ENCODE results near the gene CPA4. TPM values are rescaled to one million over a fixed set of nuclear protein-coding genes. Genes with fewer than 3 reads are reported as not detected.
"Not testable (repeated sequence)": the region's sequence is repeated elsewhere in the genome, so short reads cannot be mapped to it uniquely, and the experiment has no call there.

CPA4 gene, protein sequence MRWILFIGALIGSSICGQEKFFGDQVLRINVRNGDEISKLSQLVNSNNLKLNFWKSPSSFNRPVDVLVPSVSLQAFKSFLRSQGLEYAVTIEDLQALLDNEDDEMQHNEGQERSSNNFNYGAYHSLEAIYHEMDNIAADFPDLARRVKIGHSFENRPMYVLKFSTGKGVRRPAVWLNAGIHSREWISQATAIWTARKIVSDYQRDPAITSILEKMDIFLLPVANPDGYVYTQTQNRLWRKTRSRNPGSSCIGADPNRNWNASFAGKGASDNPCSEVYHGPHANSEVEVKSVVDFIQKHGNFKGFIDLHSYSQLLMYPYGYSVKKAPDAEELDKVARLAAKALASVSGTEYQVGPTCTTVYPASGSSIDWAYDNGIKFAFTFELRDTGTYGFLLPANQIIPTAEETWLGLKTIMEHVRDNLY
- total RNA-seq, result not detected

DNA sequence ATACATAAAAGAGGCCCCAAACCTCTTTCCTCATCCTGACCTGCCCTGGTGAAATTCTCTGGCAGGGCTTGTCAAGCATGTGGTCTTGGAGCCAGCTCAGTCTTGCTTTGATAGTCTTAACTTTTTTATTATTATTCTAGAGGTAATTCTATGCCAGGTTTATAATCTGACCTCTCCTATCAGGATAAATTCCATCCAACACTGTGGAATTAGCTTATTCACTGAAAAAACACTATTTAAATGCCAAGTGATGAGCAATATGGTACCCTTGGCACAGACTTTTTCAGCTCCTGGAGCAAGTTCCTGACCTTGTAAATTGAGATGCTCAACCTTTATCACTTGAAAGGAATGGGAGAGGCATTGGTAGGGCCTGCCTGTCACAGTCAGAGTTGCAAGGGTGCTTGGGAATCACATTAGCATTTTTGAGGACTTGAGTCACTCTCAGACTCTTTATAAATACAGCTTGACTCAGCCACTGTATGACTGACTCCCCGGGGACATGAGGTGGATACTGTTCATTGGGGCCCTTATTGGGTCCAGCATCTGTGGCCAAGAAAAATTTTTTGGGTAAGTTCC, at the start of gene CPA4:
CPA4 (plus strand) TSS at position 480 of the 576 bp plus-strand sequence; CDS start at position 500, 20 bp downstream.
- no peak within 1 kb of the TSS for H3K4me3 Mint-ChIP-seq
- no peaks in the 10 kb centered on the region for H3K36me3 Mint-ChIP-seq
- no peaks in the 10 kb centered on the region for H3K27me3 Mint-ChIP-seq
- H3K4me1 Mint-ChIP-seq, result no peaks in the 10 kb centered on the region
- H3K9me3 Mint-ChIP-seq, result peaks cover 6% of the 10 kb centered on the region
- no peak within 1 kb of the TSS for H3K27ac Mint-ChIP-seq
- DNase-seq, result no peak

DNA sequence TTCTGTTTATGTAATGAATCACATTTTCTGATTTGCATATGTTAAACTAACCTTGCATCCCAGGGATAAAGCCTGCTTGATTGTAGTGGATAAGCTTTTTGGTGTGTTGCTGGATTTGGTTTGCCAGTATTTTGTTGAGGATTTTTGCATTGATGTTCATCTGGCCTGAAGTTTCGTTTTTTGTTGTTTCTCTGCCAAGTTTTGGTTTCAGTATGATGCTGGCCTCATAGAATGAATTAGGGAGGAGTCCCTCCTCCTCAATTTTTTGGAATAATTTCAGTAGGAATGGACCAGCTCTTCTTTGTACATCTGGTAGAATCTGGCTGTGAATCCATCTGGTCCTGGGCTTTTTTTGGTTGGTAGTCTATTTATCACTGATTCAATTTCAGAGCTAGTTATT, 49.5 kb upstream of the CPA4 start:
- H3K36me3 Mint-ChIP-seq, H3K27ac Mint-ChIP-seq, DNase-seq, H3K4me3 Mint-ChIP-seq, H3K27me3 Mint-ChIP-seq: not testable (repeated sequence)
- peaks cover 16% of the 10 kb centered on the region for H3K9me3 Mint-ChIP-seq
- H3K4me1 Mint-ChIP-seq, result peaks cover 15% of the 10 kb centered on the region

DNA sequence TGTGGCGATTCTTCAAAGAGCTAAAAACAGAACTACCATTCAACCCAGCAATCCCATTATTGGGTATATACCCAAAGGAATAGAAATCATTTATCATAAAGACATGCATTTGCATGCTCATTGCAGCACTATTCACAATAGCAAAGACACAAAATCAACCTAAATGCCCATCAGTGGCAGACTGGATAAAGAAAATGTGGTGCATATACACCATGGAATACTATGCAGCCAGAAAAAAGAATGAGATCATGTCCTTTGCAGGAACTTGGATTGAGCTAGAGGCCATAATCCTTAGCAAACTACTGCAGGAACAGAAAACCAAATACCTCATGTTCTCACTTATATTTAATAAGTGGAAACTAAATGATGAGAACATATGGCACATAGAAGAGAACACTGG, 46.5 kb upstream of the CPA4 start:
- not testable (repeated sequence) for H3K27me3 Mint-ChIP-seq, DNase-seq, H3K36me3 Mint-ChIP-seq, H3K4me3 Mint-ChIP-seq, H3K27ac Mint-ChIP-seq
- Mint-ChIP-seq H3K9me3 (peaks cover 20% of the 10 kb centered on the region), H3K4me1 (peaks cover 15% of the 10 kb centered on the region)

DNA sequence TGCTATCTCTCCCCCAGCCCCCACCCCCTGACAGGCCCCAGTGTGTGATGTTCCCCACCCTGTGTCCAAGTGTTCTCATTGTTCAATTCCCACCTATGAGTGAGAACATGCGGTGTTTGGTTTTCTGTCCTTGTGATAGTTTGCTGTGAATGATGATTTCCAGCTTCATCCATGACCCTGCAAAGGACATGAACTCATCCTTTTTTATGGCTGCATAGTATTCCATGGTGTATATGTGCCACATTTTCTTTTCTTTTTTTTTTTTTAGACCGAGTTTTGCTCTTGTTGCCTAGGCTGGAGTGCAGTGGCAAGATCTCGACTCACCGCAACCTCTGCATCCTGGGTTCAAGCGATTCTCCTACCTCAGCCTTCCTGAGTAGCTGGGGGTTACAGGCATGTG, 44.1 kb upstream of the CPA4 start:
- H3K27ac Mint-ChIP-seq, H3K36me3 Mint-ChIP-seq, H3K4me1 Mint-ChIP-seq, H3K27me3 Mint-ChIP-seq, DNase-seq, H3K4me3 Mint-ChIP-seq: not testable (repeated sequence)
- peaks cover 33% of the 10 kb centered on the region for H3K9me3 Mint-ChIP-seq

DNA sequence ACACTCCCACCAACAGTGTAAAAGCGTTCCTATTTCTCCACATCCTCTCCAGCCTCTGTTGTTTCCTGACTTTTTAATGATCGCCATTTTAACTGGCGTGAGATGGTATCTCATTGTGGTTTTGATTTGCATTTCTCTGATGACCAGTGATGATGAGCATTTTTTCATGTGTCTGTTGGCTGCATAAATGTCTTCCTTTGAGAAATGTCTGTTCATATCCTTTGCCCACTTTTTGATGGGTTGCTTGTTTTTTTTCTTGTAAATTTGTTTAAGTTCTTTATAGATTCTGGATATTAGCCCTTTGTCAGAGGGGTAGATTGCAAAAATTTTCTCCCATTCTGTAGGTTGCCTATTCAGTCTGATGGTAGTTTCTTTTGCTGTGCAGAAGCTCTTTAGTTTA, 43.3 kb upstream of the CPA4 start:
- H3K27me3 Mint-ChIP-seq, H3K36me3 Mint-ChIP-seq, H3K4me3 Mint-ChIP-seq, H3K4me1 Mint-ChIP-seq, DNase-seq, H3K27ac Mint-ChIP-seq: not testable (repeated sequence)
- peaks cover 32% of the 10 kb centered on the region for H3K9me3 Mint-ChIP-seq

DNA sequence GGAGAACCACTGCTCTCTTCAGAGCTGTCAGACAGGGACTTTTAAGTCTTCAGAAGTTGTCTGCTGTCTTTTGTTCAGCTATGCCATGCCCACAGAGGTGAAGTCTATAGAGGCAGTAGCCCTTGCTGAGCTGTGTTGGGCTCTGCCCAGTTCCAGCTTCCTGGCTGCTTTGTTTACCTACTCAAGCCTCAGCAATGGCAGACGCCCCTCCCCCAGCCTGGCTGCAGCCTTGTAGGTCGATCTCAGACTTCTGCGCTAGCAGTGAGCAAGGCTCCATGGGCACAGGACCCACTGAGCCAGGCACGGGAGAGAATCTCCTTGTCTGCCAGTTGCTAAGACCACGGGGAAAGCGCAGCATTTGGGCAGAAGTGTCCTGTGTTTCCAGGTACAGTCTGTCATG, 38.4 kb upstream of the CPA4 start:
- Mint-ChIP-seq H3K9me3 (peaks cover 23% of the 10 kb centered on the region), H3K4me1 (no peaks in the 10 kb centered on the region), H3K4me3 (no peak overlapping the region), H3K36me3 (peaks cover 10% of the 10 kb centered on the region), H3K27ac (no peak overlapping the region), H3K27me3 (no peaks in the 10 kb centered on the region)
- no peak for DNase-seq

DNA sequence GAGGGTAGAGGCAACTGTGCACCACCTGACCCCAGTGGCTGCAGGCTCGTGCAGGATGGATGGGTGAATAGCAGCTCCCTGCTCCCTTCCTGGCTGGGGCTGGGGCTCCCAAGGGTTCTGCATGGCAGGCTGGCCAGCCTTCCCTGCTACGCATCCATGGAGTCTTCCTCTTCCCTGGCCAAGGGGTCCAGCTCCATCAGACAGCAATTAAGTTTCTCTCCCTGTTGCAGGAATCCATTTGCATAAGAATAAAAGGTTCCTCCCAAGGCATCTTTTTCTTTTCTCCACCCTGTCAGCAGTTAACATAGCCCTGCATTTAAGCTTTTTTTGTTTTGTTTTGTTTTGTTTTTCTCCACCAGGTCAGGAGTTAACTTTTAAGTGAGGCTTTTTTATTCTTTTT, 36.3 kb upstream of the CPA4 start:
- DNase-seq, result no peak
- Mint-ChIP-seq H3K4me1 (no peaks in the 10 kb centered on the region), H3K36me3 (peaks cover 10% of the 10 kb centered on the region), H3K4me3 (no peak overlapping the region), H3K27ac (no peak overlapping the region), H3K27me3 (no peaks in the 10 kb centered on the region), H3K9me3 (peaks cover 20% of the 10 kb centered on the region)

DNA sequence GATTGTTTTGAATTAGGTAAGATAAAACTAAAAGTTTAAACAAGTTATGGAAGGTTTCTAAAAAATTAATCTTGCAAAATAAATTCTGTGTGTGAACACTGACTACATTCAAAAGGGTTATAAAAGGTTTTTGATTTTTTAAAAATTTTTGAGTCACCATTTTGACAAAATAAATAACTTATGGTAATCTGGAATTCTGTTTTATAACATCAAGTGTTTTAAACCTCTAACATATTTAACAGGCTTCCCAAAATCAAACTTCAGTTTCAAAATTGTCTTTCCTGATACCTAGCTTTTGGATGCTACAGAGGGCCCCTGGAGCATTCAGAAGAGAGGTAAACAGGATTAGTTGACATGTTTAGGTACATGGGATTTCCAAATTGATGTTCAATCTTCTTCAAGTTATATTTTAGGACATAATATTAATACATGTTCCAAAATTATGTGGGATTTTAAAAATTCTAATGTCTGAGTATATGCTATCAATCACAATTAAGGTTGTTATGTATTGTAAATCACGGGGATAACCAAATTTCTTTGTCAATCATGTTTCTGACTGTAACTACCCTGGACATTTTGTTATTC, 34.4 kb upstream of the CPA4 start:
- no peaks in the 10 kb centered on the region for H3K4me1 Mint-ChIP-seq
- H3K27ac Mint-ChIP-seq, result no peak overlapping the region
- H3K4me3 Mint-ChIP-seq, result no peak overlapping the region
- DNase-seq, result no peak
- peaks cover 12% of the 10 kb centered on the region for H3K9me3 Mint-ChIP-seq
- peaks cover 6% of the 10 kb centered on the region for H3K36me3 Mint-ChIP-seq
- H3K27me3 Mint-ChIP-seq, result no peaks in the 10 kb centered on the region

DNA sequence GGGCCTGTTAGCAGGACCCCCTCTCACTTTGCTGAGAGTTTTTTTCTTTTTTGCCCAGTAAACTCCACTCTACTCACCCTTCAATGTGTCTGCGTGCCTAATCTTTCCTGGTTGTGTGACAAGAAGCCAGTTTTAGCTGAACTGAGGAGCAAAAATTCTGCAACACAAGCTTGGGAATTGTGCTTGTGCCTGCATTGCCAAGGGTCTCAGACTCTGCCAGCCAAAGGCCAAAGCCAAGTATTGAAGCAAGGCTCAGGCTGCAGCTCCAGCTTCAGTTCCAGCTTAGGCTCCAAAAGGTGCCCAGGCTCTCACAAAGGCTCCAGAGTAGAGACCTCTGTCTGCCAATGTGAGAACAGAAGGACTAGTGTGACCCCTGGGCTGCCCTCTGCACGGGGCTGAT, 30.5 kb upstream of the CPA4 start:
- DNase-seq, result no peak
- Mint-ChIP-seq H3K9me3 (peaks cover 6% of the 10 kb centered on the region), H3K27me3 (no peaks in the 10 kb centered on the region), H3K4me3 (no peak overlapping the region), H3K27ac (no peak overlapping the region), H3K4me1 (no peaks in the 10 kb centered on the region), H3K36me3 (peaks cover 2% of the 10 kb centered on the region)

DNA sequence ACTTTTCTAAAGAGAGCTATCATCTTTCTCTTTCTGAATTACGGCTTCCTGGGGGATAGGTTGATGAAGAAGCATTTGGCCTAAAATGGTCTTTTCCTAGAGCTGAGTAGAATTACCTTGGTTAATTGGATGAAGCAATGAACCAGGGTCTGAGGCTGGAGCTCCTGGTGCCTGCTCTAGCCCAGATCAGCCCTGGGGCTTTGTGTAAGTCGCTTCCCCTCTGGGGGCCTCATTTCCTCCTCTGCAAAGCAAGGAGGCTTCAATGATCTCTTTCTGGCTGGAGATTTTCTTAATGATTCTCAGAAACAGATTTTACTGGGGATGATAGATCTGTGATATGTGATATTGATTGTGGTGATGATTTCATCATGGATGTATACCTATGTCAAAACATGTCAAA, 29.8 kb upstream of the CPA4 start:
- no peak for DNase-seq
- no peaks in the 10 kb centered on the region for H3K27me3 Mint-ChIP-seq
- H3K4me1 Mint-ChIP-seq, result peaks cover 2% of the 10 kb centered on the region
- no peak overlapping the region for H3K27ac Mint-ChIP-seq
- H3K9me3 Mint-ChIP-seq, result peaks cover 6% of the 10 kb centered on the region
- H3K4me3 Mint-ChIP-seq, result no peak overlapping the region
- peaks cover 2% of the 10 kb centered on the region for H3K36me3 Mint-ChIP-seq

DNA sequence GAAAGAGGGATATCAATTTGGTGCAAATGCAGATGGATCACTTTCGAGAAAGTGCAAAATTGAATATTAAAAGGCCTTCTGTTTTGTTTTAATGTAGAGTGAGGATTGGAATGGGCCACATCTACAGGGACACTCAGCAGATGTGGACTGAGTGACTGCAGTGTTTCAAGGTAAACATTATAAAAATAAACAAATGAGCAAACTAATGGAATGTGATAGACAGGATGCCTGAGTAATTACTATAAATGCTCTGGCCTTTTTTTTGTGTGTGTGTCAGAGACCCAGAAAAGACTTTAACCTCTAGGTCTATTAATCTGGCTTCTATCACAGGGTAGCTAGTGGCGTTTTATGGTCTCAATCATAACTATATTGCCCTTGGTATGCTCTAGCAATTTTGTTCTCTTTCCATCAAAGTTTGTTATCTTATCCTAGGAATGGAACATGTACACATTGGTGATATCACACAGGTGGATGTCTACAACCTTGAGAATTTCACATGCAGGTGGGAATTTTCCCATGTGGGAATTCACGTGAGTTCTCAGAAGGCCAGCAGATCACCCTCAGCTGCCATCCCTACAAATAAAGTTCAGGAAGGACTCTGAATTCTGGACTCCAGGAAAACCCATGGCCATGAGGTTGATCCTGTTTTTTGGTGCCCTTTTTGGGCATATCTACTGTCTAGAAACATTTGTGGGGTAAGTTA, 26.6 kb upstream of the CPA4 start, which contains the start of gene CPA2:
CPA2 (plus strand) TSS at position 606 of the 703 bp plus-strand sequence; CDS start at position 625, 19 bp downstream.
- Mint-ChIP-seq H3K27ac (no peak within 1 kb of the TSS), H3K9me3 (peaks cover 2% of the 10 kb centered on the region), H3K36me3 (no peaks in the 10 kb centered on the region), H3K4me1 (peaks cover 2% of the 10 kb centered on the region), H3K4me3 (no peak within 1 kb of the TSS), H3K27me3 (no peaks in the 10 kb centered on the region)
- no peak for DNase-seq

DNA sequence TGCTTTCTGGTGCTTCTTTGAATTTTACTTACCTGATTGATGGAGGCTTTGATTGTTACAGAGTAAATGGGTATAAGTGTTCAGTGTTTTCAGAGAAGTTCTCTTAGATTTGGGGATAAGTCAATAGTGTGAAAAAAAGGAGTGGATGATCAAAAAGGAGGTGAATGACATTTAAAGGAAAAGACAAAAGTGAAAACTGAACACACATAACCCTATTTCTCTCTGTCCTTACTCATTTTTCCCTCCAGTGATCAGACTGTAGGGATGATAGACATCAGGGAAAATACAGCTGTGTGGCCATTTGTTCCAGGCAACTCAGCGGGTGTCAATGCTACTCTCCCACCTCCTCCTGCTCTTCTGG, 26.0 kb upstream of the CPA4 start:
- Mint-ChIP-seq H3K36me3 (no peaks in the 10 kb centered on the region), H3K27ac (no peak overlapping the region), H3K27me3 (no peaks in the 10 kb centered on the region), H3K9me3 (peaks cover 2% of the 10 kb centered on the region), H3K4me1 (peaks cover 2% of the 10 kb centered on the region), H3K4me3 (no peak overlapping the region)
- no peak for DNase-seq

DNA sequence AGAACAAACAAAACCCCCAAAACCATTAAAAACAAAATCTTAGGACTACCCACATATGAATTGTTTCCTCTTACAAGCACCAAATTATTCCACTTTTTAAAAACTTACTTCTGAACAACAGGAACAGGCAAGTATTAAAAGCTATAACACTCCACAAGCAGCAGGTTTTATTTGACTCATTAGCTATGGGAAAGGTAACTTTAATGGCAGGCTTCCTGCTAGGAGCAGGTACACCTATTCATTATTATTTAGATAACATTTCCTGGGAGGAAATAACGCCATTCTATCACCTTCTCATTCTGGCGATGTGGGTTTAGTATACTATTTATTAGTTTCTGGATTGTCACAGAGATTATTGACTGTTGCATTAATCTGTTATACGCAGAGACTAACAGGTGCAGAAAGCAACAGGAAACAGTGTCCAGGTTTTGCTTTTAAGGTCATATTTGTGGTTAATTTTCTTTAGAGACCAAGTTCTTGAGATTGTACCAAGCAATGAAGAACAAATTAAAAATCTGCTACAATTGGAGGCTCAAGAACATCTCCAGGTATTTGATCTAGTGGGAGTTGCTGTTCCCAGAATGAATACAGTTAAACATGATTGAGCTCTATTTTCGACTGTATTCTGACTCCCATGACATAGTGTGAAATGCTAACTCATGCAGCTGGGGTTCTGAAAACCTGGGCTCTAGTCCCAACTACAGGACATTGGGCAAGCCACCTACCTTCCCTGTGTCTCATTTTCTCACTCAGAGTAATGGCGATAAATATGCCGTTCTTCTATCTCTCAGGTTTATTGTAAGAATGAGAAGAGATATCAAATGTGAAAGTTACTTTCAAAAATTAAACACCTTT, 24.3 kb upstream of the CPA4 start:
- DNase-seq, result no peak
- no peak overlapping the region for H3K4me3 Mint-ChIP-seq
- H3K27me3 Mint-ChIP-seq, result no peaks in the 10 kb centered on the region
- no peaks in the 10 kb centered on the region for H3K36me3 Mint-ChIP-seq
- no peak overlapping the region for H3K27ac Mint-ChIP-seq
- no peaks in the 10 kb centered on the region for H3K9me3 Mint-ChIP-seq
- peaks cover 7% of the 10 kb centered on the region for H3K4me1 Mint-ChIP-seq

DNA sequence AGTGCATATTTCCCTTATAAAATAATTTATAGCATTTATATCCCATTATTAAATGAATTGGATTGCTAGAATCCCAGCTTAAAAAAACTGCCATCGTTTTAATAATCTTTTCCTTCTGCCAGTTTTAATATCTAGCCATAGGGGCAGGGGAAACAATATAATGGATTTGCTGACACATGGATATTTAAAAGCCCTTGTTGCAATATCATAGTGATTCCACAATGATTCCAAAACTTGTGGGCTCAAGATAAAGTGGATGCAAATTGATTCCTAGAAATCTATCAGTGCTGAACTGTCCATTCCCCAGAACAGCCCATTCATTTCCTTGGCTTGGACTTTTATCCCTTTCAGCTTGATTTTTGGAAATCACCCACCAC, 23.7 kb upstream of the CPA4 start:
- no peak for DNase-seq
- Mint-ChIP-seq H3K4me1 (peaks cover 9% of the 10 kb centered on the region), H3K27ac (no peak overlapping the region), H3K9me3 (no peaks in the 10 kb centered on the region), H3K4me3 (no peak overlapping the region), H3K36me3 (no peaks in the 10 kb centered on the region), H3K27me3 (peaks cover 2% of the 10 kb centered on the region)

All from activated naive CD8-positive, alpha-beta T cell treated with anti-CD3 and anti-CD28 coated beads for 36 hours (primary cell).